SK-N-SH (cell line): ENCODE data around the gene NAALADL1. TPM values are rescaled to one million over a fixed set of nuclear protein-coding genes. Genes with fewer than 3 reads are reported as not detected.
A peak's percentile ranks its signal among the peaks of the same experiment; 100 is the strongest.

Source experiments
- CTCF ChIA-PET: fragments of 300-600, 350-600 bp; formaldehyde crosslinking; extraction: SDS; loops from one replicate; lab custom pipeline; 2021; lab: Yijun Ruan, JAX
- POLR2A ChIA-PET: fragments of 350-600 bp; sonication (Branson Sonifier 250); formaldehyde crosslinking; extraction: SDS; loops from one replicate; lab custom pipeline; 2020; ENCODE audit warnings: antibody characterized with exemption, inconsistent platforms; lab: Yijun Ruan, JAX
- DNase-seq: peaks from one replicate; pipeline ENCODE4 v3.0.0; 2012
- H2AFZ ChIP-seq: fragments of 200-600 bp; sonication (generic); 2 replicates; pipeline ENCODE4 v1.8.1; 2016; ENCODE audit warnings: antibody characterized with exemption, mild to moderate bottlenecking, low read depth
- H3F3A ChIP-seq: fragments of 200-600 bp; sonication (generic); replicated peaks from 2 replicates; pipeline ENCODE3; 2016; ENCODE audit warnings: antibody characterized with exemption, mild to moderate bottlenecking; ENCODE audit not compliant: insufficient read depth
- H3K27ac ChIP-seq, 2 experiments: fragments of 200-500 bp in 1 of 2; fragments of 200-600 bp in 1 of 2; sonication (Bioruptor generic) in 1 of 2; sonication (generic), shearing (Covaris generic) in 1 of 2; 2 replicates each; pipeline versions ENCODE4 v1.5.1 to v1.6.1; 2014 to 2016; ENCODE audit warnings: low read depth in 2 of 2, inconsistent platforms in 1 of 2, low read length in 1 of 2, mild to moderate bottlenecking in 1 of 2, mixed read lengths in 1 of 2
- H3K27me3 ChIP-seq: fragments of 200-600 bp; sonication (generic), shearing (Covaris generic); 2 replicates; pipeline ENCODE4 v1.6.1; 2016; ENCODE audit warnings: mixed run types; ENCODE audit not compliant: insufficient read depth
- H3K36me3 ChIP-seq, 2 experiments: fragments of 200-500 bp in 1 of 2; fragments of 200-600 bp in 1 of 2; sonication (Bioruptor generic) in 1 of 2; sonication (generic) in 1 of 2; replicated peaks in 1 of 2; 2 replicates each; pipeline versions ENCODE3 to v1.5.1; 2014 to 2016; ENCODE audit warnings: low read length in 1 of 2, mild to moderate bottlenecking in 1 of 2; ENCODE audit not compliant: insufficient read depth in 2 of 2, control insufficient read depth in 1 of 2
- H3K4me1 ChIP-seq, 2 experiments: fragments of 200-500 bp in 1 of 2; fragments of 200-600 bp in 1 of 2; sonication (Bioruptor generic) in 1 of 2; sonication (generic), shearing (Covaris generic) in 1 of 2; 2 replicates each; pipeline versions ENCODE4 v1.5.1 to v1.6.1; 2014 to 2016; ENCODE audit warnings: low read depth in 1 of 2, low read length in 1 of 2, mixed run types in 1 of 2; ENCODE audit not compliant: insufficient read depth in 2 of 2, control insufficient read depth in 1 of 2
- H3K4me2 ChIP-seq: fragments of 200-600 bp; sonication (generic), shearing (Covaris generic); 2 replicates; pipeline ENCODE4 v1.6.1; 2017; ENCODE audit warnings: mixed run types
- H3K4me3 ChIP-seq, 2 experiments: fragments of 200-500 bp in 1 of 2; fragments of 200-600 bp in 1 of 2; sonication (Bioruptor generic) in 1 of 2; sonication (generic), shearing (Covaris generic) in 1 of 2; 2 replicates each; pipeline versions ENCODE4 v1.5.1 to v1.8.1; 2014 to 2016; ENCODE audit warnings: low read depth in 2 of 2, inconsistent platforms in 1 of 2, low read length in 1 of 2, mild to moderate bottlenecking in 1 of 2, mixed read lengths in 1 of 2, moderate library complexity in 1 of 2
- H3K79me2 ChIP-seq: fragments of 200-600 bp; sonication (generic); 2 replicates; pipeline ENCODE4 v1.8.1; 2017; ENCODE audit warnings: mild to moderate bottlenecking; ENCODE audit not compliant: insufficient read depth
- H3K9ac ChIP-seq: fragments of 200-600 bp; sonication (generic); 2 replicates; pipeline ENCODE4 v1.6.1; 2017; ENCODE audit warnings: mixed run types
- H3K9me2 ChIP-seq: fragments of 200-600 bp; sonication (generic); 2 replicates; pipeline ENCODE4 v1.6.1; 2017; ENCODE audit warnings: mixed run types
- H3K9me3 ChIP-seq: fragments of 200-600 bp; sonication (generic); 2 replicates; pipeline ENCODE4 v1.6.1; 2017; ENCODE audit warnings: mixed run types, mild to moderate bottlenecking, moderate library complexity
- H4K20me1 ChIP-seq: fragments of 200-600 bp; sonication (generic); 2 replicates; pipeline ENCODE4 v1.6.1; 2017; ENCODE audit warnings: mild to moderate bottlenecking, mixed run types; ENCODE audit not compliant: insufficient read depth
- CHD2 ChIP-seq: fragments of 150-350 bp; IDR thresholded peaks from 2 replicates; pipeline ENCODE4 v1.6.1; 2018; ENCODE audit warnings: low read length; ENCODE audit not compliant: partially characterized antibody
- ELF1 ChIP-seq: IDR thresholded peaks from 2 replicates; pipeline ENCODE4 v1.4.0; 2012
- POLR2AphosphoS5 ChIP-seq: IDR thresholded peaks from 2 replicates; pipeline ENCODE4 v1.6.1; 2012; ENCODE audit warnings: low read depth, low read length
- RAD21 ChIP-seq: IDR thresholded peaks from 2 replicates; pipeline ENCODE4 v1.6.1; 2012; ENCODE audit warnings: mild to moderate bottlenecking, low read length
- RXRA ChIP-seq: IDR thresholded peaks from 2 replicates; pipeline ENCODE4 v1.4.0; 2012; ENCODE audit warnings: low read depth, mild to moderate bottlenecking, borderline replicate concordance
- TCF12 ChIP-seq: IDR thresholded peaks from 2 replicates; pipeline ENCODE4 v1.4.0; 2012
- WGBS: methylation state at CpG from one replicate; pipeline ENCODE4 v1.1.6; 2017; ENCODE audit warnings: low lambda C conversion rate; 5-methylcytosine and 5-hydroxymethylcytosine counted together
- polyA plus RNA-seq, 3 experiments: library from polyadenylated mRNA; depleted of rRNA; stranded (reverse); fragments of >200 nt; gene quantifications; 2 replicates each; pipeline ENCODE4 v1.2.3, GENCODE V29; 2012
- TF ChIP-seq, protein P1 (sequence below): IDR thresholded peaks from 2 replicates; pipeline ENCODE4; 2012
- TF ChIP-seq, protein P2 (sequence below): IDR thresholded peaks from 2 replicates; pipeline ENCODE4 v1.4.0; 2012; ENCODE audit warnings: low read depth
- TF ChIP-seq, protein P3 (sequence below): IDR thresholded peaks from 2 replicates; pipeline ENCODE4 v1.4.0; 2012; ENCODE audit warnings: low read depth, borderline replicate concordance
- TF ChIP-seq, protein P4 (sequence below): fragments of 150-350 bp; IDR thresholded peaks from 2 replicates; pipeline ENCODE4 v1.6.1; 2016; ENCODE audit warnings: mild to moderate bottlenecking, low read depth, low read length
- TF ChIP-seq, protein P5 (sequence below): fragments of 200-600 bp; sonication (generic); IDR thresholded peaks from 2 replicates; pipeline ENCODE4 v1.6.1; 2017; ENCODE audit warnings: antibody characterized with exemption, mild to moderate bottlenecking, moderate library complexity
- TF ChIP-seq, protein P6 (sequence below): IDR thresholded peaks from 2 replicates; pipeline ENCODE4 v1.4.0; 2012; ENCODE audit warnings: low read depth, borderline replicate concordance
- TF ChIP-seq, protein P7 (sequence below): IDR thresholded peaks from 2 replicates; pipeline ENCODE4 v1.6.1; 2012; ENCODE audit warnings: mild to moderate bottlenecking, low read depth, low read length, moderate library complexity

NAALADL1 gene
- polyA plus RNA-seq, 1 of the 3 experiments (the other 2 are of a cell fraction): not detected

DNA sequence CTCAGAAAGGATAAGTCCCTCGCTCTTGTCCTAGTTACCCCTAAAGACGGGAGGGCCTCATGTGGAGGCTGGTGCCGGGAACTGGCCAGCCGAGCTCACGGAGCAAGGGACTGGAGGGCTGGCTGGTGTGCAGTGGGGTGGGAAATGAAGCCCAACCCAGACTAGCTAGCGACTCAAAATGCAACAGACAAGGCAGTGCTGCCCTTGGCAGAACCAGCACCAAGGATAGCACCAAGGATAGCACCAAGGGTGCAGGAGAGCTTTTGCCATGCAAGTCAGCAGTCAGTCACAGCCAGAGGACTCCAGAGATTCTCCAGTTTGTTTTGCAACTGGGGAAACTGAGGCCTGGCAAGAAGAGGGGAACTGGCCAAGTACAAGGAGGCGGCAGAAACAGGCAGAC is 55.1 kb downstream of the NAALADL1 start:
- H3K4me1 ChIP-seq: peaks cover 0 to 5% of the 10 kb centered on the region in 2 experiments; a peak in 1 of 4 replicates

DNA sequence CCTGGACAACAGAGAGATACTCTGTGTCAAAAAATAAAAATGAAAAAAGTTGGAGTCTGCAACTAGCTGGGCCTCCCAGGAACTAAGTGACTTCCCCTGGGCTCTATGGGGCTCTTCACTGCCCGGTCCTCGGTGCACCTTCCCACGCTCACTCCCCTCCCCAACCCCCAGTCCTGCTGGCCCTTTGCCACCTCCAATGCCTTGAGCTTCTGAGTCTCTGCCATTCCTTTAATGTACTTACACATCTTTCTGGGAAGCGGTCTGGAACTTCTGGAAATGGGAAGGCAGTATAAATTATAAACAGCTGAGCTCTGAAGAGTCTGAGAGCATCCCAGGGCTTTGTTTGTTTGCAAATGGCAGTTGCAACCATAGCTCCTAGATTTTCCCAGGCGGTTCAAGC is 55.6 kb downstream of the NAALADL1 start:
- H3K4me1 ChIP-seq: peaks cover 0 to 5% of the 10 kb centered on the region in 2 experiments; a peak in 1 of 4 replicates
- H3K27ac ChIP-seq: no peak overlapping the region
- H3K4me3 ChIP-seq: no peak overlapping the region
- H3K4me2 ChIP-seq: no peak overlapping the region
- H3K36me3 ChIP-seq: no peaks in the 10 kb centered on the region
- no peaks in the 10 kb centered on the region for H4K20me1 ChIP-seq
- WGBS: 56% methylated on average over 5 of the region's 5 CpGs
- H3K27me3 ChIP-seq: no peaks in the 10 kb centered on the region
- ChIA-PET CTCF (interaction anchor here (1.1 to 3.4 kb wide), 4 partner anchors 10 to 110 kb away, joined by 3 to 26 read pairs (median 7); partner anchors contain the start of genes ARL2 and SNX15), POLR2A (no interaction called here)
- H3K9me3 ChIP-seq: no peaks in the 10 kb centered on the region
- H3F3A ChIP-seq: no peaks in the 10 kb centered on the region
- no peak overlapping the region for H3K9ac ChIP-seq
- H3K9me2 ChIP-seq: no peaks in the 10 kb centered on the region
- H3K79me2 ChIP-seq: no peaks in the 10 kb centered on the region
- DNase-seq: no peak
- no peak overlapping the region for H2AFZ ChIP-seq
- TF ChIP-seq, protein P1, sequence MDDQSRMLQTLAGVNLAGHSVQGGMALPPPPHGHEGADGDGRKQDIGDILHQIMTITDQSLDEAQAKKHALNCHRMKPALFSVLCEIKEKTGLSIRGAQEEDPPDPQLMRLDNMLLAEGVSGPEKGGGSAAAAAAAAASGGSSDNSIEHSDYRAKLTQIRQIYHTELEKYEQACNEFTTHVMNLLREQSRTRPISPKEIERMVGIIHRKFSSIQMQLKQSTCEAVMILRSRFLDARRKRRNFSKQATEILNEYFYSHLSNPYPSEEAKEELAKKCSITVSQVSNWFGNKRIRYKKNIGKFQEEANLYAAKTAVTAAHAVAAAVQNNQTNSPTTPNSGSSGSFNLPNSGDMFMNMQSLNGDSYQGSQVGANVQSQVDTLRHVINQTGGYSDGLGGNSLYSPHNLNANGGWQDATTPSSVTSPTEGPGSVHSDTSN: no peak
- TF ChIP-seq RXRA (no peak), POLR2AphosphoS5 (no peak), CHD2 (no peak), TCF12 (no peak), RAD21 (no peak), ELF1 (no peak)
- TF ChIP-seq, protein P2, sequence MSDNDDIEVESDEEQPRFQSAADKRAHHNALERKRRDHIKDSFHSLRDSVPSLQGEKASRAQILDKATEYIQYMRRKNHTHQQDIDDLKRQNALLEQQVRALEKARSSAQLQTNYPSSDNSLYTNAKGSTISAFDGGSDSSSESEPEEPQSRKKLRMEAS: no peak
- TF ChIP-seq, protein P3, sequence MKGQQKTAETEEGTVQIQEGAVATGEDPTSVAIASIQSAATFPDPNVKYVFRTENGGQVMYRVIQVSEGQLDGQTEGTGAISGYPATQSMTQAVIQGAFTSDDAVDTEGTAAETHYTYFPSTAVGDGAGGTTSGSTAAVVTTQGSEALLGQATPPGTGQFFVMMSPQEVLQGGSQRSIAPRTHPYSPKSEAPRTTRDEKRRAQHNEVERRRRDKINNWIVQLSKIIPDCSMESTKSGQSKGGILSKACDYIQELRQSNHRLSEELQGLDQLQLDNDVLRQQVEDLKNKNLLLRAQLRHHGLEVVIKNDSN: no peak
- TF ChIP-seq, protein P4, sequence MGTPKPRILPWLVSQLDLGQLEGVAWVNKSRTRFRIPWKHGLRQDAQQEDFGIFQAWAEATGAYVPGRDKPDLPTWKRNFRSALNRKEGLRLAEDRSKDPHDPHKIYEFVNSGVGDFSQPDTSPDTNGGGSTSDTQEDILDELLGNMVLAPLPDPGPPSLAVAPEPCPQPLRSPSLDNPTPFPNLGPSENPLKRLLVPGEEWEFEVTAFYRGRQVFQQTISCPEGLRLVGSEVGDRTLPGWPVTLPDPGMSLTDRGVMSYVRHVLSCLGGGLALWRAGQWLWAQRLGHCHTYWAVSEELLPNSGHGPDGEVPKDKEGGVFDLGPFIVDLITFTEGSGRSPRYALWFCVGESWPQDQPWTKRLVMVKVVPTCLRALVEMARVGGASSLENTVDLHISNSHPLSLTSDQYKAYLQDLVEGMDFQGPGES: no peak
- TF ChIP-seq, protein P5, sequence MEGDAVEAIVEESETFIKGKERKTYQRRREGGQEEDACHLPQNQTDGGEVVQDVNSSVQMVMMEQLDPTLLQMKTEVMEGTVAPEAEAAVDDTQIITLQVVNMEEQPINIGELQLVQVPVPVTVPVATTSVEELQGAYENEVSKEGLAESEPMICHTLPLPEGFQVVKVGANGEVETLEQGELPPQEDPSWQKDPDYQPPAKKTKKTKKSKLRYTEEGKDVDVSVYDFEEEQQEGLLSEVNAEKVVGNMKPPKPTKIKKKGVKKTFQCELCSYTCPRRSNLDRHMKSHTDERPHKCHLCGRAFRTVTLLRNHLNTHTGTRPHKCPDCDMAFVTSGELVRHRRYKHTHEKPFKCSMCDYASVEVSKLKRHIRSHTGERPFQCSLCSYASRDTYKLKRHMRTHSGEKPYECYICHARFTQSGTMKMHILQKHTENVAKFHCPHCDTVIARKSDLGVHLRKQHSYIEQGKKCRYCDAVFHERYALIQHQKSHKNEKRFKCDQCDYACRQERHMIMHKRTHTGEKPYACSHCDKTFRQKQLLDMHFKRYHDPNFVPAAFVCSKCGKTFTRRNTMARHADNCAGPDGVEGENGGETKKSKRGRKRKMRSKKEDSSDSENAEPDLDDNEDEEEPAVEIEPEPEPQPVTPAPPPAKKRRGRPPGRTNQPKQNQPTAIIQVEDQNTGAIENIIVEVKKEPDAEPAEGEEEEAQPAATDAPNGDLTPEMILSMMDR: no peak

More for the DNA sequence above, 55.1 kb downstream of the NAALADL1 start:
- ChIA-PET CTCF (interaction anchor here (0.7 to 3.4 kb wide), 3 partner anchors 11 to 109 kb away, joined by 3 to 26 read pairs (median 3); partner anchors contain the start of gene ARL2), POLR2A (no interaction called here)
- H3K4me3 ChIP-seq: no peak overlapping the region
- no peak overlapping the region for H3K27ac ChIP-seq
- no peak overlapping the region for H3K9ac ChIP-seq
- no peaks in the 10 kb centered on the region for H3K27me3 ChIP-seq
- no peak overlapping the region for H2AFZ ChIP-seq
- no peaks in the 10 kb centered on the region for H3K9me3 ChIP-seq
- H3F3A ChIP-seq: no peaks in the 10 kb centered on the region
- H3K4me2 ChIP-seq: no peak overlapping the region
- 87% methylated on average over 7 of the region's 7 CpGs for WGBS
- no peak for DNase-seq
- no peaks in the 10 kb centered on the region for H3K79me2 ChIP-seq
- H4K20me1 ChIP-seq: no peaks in the 10 kb centered on the region
- TF ChIP-seq, protein P6, sequence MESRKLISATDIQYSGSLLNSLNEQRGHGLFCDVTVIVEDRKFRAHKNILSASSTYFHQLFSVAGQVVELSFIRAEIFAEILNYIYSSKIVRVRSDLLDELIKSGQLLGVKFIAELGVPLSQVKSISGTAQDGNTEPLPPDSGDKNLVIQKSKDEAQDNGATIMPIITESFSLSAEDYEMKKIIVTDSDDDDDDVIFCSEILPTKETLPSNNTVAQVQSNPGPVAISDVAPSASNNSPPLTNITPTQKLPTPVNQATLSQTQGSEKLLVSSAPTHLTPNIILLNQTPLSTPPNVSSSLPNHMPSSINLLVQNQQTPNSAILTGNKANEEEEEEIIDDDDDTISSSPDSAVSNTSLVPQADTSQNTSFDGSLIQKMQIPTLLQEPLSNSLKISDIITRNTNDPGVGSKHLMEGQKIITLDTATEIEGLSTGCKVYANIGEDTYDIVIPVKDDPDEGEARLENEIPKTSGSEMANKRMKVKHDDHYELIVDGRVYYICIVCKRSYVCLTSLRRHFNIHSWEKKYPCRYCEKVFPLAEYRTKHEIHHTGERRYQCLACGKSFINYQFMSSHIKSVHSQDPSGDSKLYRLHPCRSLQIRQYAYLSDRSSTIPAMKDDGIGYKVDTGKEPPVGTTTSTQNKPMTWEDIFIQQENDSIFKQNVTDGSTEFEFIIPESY: no peak
- TF ChIP-seq, protein P7, sequence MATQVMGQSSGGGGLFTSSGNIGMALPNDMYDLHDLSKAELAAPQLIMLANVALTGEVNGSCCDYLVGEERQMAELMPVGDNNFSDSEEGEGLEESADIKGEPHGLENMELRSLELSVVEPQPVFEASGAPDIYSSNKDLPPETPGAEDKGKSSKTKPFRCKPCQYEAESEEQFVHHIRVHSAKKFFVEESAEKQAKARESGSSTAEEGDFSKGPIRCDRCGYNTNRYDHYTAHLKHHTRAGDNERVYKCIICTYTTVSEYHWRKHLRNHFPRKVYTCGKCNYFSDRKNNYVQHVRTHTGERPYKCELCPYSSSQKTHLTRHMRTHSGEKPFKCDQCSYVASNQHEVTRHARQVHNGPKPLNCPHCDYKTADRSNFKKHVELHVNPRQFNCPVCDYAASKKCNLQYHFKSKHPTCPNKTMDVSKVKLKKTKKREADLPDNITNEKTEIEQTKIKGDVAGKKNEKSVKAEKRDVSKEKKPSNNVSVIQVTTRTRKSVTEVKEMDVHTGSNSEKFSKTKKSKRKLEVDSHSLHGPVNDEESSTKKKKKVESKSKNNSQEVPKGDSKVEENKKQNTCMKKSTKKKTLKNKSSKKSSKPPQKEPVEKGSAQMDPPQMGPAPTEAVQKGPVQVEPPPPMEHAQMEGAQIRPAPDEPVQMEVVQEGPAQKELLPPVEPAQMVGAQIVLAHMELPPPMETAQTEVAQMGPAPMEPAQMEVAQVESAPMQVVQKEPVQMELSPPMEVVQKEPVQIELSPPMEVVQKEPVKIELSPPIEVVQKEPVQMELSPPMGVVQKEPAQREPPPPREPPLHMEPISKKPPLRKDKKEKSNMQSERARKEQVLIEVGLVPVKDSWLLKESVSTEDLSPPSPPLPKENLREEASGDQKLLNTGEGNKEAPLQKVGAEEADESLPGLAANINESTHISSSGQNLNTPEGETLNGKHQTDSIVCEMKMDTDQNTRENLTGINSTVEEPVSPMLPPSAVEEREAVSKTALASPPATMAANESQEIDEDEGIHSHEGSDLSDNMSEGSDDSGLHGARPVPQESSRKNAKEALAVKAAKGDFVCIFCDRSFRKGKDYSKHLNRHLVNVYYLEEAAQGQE: peak; percentile 96
- H3K36me3 ChIP-seq: no peaks in the 10 kb centered on the region
- H3K9me2 ChIP-seq: no peaks in the 10 kb centered on the region
